Limb (tissue), 2 donors: Measurements from ENCODE around the gene ZDHHC11.
"Not testable (repeated sequence)": the region's sequence is repeated elsewhere in the genome, so short reads cannot be mapped to it uniquely, and the experiment has no call there.

Experiments used
- DNase-seq, 2 donors: peaks; one replicate each; pipeline ENCODE4 v3.0.0-alpha.2; 2016; ENCODE audit errors: extremely low spot score in 2 of 2

The ZDHHC11 gene

DNA sequence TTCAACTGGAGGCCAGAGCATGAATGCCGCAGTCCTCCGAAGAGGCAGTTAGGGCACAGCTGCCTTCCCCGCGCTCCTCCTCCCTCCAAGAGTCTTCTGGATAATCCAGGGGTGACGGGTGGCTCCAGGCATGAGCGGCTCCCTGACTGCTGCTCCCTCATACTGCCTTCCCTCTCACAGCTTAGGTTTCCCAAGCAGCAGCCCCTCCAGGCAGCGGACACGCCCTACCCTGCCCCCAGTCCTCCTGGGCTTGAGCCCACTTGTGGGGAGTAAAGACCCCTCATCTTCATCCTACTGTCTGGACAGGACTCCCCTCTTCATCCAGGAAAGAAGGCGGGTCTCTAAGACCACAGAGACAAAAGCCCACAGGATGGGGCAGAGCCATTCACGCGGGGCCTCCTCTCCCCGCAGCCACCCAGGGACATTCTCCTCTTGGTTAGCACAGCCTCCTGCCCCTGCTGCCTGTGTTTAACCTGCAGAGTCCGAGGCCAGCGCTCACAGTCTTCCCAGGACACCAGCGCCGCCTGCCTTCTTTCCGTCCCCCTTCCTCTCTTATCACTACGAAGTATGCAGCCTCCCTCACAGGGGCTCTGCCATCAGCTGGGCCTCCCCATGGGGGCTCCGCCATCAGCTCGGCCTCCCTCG lies 5.6 kb downstream of the ZDHHC11 start:
- not testable (repeated sequence) for DNase-seq

DNA sequence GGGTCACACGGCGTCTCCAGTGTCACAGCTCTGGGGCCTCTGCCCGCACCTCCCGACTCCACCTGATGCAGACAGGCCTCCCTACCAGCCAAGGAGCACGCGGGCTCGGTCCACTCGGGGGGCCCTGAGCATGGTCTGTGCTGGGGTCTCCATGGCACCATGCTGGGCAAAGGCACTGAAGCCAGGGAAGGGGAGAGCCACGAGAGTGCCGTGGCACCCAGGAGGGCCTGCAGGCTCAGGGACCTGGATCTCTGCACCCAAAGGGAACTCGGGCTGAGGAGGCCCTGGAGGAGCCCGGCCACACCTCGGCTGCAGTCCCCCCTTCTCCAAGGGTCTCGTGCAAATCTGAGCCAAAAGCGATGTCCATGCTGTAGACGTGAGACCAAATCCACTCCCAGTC lies 6.4 kb downstream of the ZDHHC11 start:
- not testable (repeated sequence) for DNase-seq

- DNase-seq, result peak in 1 of 2 donors; percentile 13
Observed at GRCh38 chr5:843926-844325, 6.9 kb downstream of the ZDHHC11 start.

DNA sequence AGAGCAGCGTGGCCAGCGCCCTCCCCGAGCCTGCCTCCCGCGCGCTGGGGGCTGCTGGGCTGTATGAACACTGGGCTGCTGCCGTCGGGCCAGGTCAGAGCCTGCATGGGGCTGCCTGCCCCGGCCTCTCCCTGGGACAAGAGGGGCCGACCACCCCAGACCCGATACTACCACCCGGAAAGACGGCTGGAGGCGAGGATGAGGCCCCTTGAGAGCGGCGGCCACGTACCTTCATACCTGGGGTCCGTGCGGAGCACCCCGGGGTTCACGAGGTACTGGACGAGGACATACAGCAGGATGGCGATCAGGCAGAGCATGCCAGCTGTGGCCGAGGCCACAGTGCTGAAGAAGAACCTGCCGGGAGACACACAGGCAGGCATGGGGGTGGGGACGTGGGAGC lies 7.4 kb downstream of the ZDHHC11 start:
- peak in 1 of 2 donors; percentile 21 for DNase-seq

DNA sequence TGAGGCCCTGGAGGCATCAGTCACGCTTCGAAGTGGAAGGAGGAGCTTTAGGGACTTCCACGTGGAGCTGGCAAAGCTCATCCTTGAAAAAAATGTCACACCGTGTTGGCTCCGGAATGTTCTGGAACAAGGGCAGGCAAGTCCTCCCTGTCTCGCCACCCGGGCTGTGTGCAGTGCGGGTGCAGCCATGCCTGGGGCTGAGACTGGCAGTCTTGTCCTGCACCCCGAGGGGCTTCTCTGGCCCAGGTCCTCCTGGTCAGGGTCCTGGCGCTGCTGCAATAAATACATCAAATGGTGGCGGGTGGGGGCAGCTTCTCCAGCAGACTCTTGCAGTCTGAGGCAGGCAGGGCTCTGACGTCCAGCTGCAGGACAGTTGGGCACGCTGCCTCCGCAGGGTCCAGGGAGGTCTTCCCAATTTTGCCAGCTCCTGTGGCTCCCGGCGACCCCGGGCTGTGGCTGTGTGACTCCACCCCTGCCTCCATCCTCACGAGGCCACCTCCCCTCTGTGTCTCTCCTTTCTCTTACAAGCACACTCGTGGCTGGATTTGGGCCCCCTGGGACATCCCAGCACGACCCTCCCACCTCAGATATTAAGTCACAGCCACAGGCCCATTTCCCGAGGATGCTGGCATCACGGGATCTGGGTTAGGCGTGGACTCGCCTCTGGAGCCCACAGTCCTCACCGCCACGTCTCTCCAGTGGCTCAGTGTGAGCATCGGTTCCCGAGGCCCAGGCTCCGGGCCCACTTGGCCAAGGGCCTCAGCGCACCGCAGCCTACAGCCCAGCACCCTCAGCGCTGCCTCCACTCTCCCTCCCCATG lies 8.2 kb downstream of the ZDHHC11 start:
- peak in 1 of 2 donors; percentile 26 for DNase-seq

- not testable (repeated sequence) for DNase-seq
Observed at GRCh38 chr5:841531-842401, 9.0 kb downstream of the ZDHHC11 start.

GRCh38 chr5:840974-841435 lies 9.8 kb downstream of the ZDHHC11 start:
- not testable (repeated sequence) for DNase-seq

DNA sequence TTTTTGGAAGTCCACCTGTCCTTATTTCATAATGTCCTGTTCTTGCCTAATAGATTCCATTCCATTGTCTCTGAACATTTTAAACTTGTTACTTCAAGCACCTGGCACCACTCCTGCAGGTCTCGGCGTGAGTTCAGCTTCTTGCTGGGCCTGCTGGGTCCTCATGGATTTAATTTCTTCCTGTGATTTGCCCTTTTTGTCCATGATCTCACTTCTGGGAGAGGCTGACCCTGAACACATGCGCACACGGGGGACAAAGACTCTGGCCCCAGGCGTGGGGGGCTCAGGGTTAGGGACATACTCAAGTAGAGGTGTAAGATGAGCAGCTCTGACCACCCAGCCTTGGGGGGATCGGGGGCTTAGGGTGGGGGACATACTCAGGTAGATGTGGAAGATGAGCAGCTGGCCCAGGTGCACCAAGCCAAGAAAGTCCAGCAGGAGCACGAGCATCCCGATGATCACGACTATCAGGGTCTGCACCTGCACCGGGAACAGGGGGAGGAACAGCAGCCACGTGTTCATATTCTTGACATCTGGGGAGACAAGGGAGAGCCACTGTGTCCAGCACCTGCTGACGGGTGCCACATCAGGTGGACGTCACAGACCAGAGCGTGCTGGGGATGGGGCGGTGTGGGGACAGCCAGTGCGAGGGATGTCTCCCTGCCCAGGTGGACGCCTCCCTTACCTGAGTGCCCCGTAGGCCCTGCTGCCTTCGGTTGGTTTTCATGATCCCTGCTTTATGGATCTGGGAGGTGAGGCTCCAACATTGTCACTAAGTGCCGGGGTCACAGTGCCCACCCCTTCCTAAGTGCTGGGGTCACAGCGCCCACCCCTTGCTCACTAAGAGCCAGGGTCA lies 10.4 kb downstream of the ZDHHC11 start:
- DNase-seq, result peak in 1 of 2 donors; percentile 15

DNA sequence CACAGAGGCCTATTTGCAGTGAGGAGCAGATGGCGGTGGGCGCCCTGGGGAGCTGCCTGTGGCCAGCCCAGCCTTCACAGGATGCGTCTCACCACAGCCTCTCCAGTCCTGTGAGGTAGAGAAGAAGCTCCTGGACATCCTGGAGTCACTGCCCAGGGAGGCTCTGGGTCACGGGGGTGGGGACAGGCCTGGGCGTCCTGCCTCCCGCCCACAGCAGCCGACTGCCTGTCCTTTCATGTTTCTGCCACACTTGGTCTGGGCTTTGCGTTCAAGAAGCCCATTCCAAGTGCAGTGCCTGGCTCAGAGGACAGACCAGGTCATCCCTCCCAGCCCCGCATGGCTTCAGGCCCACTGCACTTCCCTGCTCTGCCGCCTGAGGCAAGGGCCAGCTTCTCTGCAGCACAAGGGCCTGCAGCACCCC lies 12.3 kb downstream of the ZDHHC11 start:
- DNase-seq, result not testable (repeated sequence)

DNA sequence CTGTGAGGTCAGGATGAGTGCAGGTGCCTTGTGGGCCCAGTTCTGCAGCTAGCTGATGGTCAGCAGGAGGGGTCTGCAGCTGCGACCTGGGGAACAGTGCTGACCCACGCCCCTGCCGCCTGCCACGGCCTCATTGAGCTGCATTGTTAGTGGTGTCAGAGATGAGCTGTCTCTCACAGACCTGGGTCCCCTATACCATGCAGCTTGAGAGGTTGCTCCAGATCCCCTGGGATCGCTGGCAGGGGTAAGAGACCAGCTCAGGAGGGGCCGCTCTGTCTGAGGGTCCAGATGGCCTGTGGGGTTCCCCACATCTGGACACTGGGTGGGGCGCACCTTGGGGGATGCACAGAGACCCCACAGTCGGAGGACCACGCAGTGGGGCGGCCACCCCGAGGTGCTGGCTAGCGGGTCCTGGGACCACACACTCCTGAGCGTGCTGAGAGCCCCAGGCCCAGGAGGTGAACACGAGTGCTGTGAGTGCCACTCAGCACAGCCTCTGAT lies 13.1 kb downstream of the ZDHHC11 start:
- not testable (repeated sequence) for DNase-seq

DNA sequence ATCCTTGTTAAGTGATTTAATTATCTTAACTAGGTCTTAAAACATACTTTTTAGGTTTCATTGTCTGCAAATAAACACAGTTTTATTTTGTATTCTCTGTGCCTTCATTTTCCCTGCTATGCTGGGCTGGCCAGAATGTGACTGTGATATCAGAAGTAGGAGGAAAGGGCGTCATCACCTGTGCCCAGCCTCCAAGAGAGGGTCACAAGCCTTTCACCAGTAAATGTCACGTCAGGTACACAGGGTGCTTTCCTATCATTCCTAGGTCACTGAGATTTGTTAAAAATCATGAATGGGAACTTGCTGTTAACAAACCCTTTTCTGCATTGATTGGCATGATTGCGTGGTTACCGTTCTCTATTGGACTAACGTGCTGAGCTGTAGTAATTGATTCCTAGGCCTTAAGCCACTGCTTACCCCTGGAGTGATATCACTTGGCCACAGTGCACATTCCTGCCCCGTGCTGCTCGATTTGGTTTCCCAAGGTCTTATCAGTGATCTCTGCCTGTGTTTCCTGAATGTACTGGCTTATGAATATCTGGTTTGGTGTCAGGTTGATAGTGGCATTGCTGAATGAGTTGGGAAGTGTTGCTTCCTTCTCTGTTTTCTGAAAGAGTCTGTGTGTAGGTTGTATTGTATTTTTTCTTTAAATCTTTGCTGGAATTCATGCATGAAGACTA lies 14.7 kb downstream of the ZDHHC11 start:
- DNase-seq, result not testable (repeated sequence)

DNA sequence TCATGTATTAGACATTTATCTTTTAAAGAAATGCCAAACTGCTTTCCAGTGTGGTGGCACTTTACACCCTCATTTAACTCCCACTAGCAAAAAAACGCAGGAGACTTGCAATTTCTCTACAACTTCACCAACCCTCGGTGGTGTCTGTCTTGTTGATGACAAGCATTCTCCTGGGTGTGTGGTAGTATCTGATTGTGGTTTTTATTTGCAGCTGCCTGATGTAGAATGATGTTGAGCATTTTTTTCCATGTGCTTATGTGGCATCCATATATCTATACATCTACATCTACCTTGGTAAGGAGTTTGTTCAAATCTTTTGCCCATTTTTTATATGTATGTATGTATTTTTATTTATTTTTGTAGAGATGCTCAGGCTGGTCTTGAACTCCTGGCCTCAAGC lies 16.8 kb downstream of the ZDHHC11 start:
- DNase-seq, result not testable (repeated sequence)

- DNase-seq, result not testable (repeated sequence)
Observed at GRCh38 chr5:828194-828593, 22.6 kb downstream of the ZDHHC11 start.

- not testable (repeated sequence) for DNase-seq
Observed at GRCh38 chr5:825544-825943, 25.2 kb downstream of the ZDHHC11 start.

DNA sequence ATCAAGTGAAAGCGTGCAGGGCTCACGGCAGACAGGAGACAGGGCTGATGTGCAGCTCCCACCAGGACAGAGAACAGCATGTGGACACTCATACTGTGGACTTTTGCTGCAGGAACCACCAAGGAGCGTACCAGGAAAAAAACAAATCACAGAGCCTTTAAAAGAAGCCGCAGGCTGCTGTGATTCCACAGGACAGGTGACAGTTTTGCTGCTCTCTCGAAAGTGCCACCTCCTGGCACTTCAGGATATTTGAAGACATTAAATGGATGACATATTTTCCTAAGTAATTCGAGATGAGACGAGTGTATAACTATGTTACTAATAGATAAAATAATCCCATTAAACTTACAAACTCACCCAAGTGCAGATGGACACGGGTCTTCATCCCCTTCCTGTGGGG lies 29.3 kb downstream of the ZDHHC11 start:
- DNase-seq, result no peak

DNA sequence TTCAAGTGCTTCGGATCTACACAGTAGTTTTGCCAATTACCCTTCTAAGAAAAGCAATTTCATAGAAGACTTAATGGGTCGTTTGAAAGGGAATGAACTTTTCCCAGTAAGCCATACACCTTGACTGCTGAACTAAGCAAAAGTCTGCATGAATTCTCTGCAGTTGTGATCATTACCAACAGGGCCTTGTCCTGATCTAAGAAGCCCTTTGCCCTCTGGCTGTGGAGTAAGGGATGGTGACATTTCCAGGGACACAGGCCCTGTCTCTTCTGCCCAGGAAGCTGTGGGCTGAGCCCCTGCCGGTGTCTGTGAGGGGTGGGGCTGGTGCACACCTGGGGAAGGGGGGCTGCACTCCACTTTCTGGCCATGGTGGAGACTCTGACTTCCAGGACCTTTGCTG lies 30.5 kb downstream of the ZDHHC11 start:
- no peak for DNase-seq

GRCh38 chr5:819078-819477 lies 31.7 kb downstream of the ZDHHC11 start:
- DNase-seq, result no peak

- no peak for DNase-seq
Observed at GRCh38 chr5:816176-816575, 34.6 kb downstream of the ZDHHC11 start.

DNA sequence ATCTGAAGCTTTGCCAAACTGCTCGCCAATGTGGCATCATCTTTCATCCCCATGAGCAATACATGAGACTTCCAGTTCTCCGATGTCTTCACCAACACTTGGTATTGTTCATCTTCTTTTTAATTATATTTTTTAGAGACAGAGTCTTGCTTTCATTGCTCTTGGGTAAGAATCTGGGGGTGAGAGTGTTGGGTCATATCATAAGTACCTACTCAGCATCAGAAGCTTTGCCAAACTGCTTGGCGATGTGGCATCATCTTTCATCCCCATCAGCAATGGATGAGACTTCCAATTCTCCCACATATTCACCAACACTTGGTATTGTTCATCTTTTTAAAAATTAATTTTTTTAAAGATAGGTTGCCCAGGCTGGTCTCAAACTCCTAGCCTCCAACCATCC lies 35.3 kb downstream of the ZDHHC11 start:
- DNase-seq, result no peak

- DNase-seq, result not testable (repeated sequence)
Observed at GRCh38 chr5:813575-813974, 37.2 kb downstream of the ZDHHC11 start.
